Measurements from ENCODE around the gene CNIH1. TPM values are rescaled to one million over a fixed set of nuclear protein-coding genes. Genes with fewer than 3 reads are reported as not detected.
A peak's percentile ranks its signal among the peaks of the same experiment; 100 is the strongest.

CNIH1 gene
- total RNA-seq, 2 experiments from 2014 or later, result 55.9 TPM

DNA sequence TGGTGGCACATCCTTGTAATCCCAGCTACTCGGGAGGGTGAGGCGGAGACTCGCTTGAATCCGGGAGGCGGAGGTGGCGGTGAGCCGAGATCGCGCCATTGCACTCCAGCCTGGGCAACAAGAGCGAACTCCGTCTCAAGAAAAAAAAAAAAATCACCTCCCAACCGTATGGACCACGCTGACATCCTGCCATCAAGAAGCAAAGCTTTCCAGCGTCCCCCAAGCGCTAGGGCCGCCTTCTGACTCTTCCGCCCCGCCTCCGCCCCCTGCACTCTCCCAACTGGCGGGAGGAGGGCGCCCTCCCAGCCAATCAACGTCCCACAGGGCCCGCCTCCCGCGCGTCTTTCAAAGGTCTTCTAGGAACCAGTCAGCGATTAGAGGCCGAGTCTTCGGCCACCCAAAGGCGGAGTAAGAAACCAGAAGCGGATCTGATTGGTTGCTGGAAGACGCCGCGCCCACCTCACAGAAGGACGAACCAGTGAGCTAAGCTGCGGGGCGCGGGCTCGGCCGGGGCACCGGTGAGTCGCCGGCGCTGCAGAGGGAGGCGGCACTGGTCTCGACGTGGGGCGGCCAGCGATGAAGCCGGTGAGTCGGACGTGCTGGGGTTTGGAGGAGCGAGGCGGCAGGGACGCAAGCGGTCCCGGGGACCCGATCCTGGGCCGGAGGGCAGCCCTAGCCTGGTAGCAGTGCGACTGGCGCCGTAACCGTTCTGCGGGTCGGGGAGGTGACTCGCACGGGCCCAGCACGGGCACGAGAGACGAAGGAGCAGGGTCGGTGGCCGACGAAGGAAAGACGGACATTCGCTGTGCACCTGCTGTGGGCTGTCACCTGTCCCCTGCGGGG, 44.5 kb downstream of the CNIH1 start, which contains the start of gene CDKN3:
Gene CDKN3 (plus strand): TSS at position 515 of the 843 bp plus-strand sequence. CDS start 62 bp downstream, at position 577.
- Mint-ChIP-seq H3K9me3 (no peaks in the 10 kb centered on the region), H3K27ac (peak within 1 kb of the TSS; percentile 47), H3K27me3 (no peaks in the 10 kb centered on the region), H3K4me1 (ENCODE audit: low read depth) (peaks cover 17% of the 10 kb centered on the region), H3K4me3 (peak within 1 kb of the TSS; percentile 87), H3K36me3 (ENCODE audit: low read depth) (no peaks in the 10 kb centered on the region)
- H3K27ac ChIP-seq (ENCODE audit: low read depth in 1 of 2, low read length in 2 of 2), result no peak within 1 kb of the TSS
- ATAC-seq (ENCODE audit: poor library complexity) (peak; percentile 95), DNase-seq (peak; percentile 92 to 99 (median 96))
- intact Hi-C loops (cut with DNase I, micrococcal nuclease), result loop anchor here (1.0 to 10.0 kb wide), 8 partner anchors 44 to 876 kb away; partner anchors contain the start of genes CGRRF1 (in 2 of the 2), CNIH1 (in 1 of the 2), FBXO34 (in 1 of the 2) and MAPK1IP1L (in 1 of the 2)
- H3K27me3 ChIP-seq (ENCODE audit: control insufficient read depth in 1 of 2, insufficient read depth in 2 of 2, low read length in 2 of 2), result no peaks in the 10 kb centered on the region
- H3K4me3 ChIP-seq (ENCODE audit: low read length), result peak within 1 kb of the TSS; percentile 88
- H3K36me3 ChIP-seq (ENCODE audit: insufficient read depth, low read length), result no peaks in the 10 kb centered on the region
- no peaks in the 10 kb centered on the region for H3K9me3 ChIP-seq (ENCODE audit: control insufficient read depth in 1 of 2, insufficient read depth in 1 of 2, low read length in 2 of 2)
- TF ChIP-seq, protein P1, sequence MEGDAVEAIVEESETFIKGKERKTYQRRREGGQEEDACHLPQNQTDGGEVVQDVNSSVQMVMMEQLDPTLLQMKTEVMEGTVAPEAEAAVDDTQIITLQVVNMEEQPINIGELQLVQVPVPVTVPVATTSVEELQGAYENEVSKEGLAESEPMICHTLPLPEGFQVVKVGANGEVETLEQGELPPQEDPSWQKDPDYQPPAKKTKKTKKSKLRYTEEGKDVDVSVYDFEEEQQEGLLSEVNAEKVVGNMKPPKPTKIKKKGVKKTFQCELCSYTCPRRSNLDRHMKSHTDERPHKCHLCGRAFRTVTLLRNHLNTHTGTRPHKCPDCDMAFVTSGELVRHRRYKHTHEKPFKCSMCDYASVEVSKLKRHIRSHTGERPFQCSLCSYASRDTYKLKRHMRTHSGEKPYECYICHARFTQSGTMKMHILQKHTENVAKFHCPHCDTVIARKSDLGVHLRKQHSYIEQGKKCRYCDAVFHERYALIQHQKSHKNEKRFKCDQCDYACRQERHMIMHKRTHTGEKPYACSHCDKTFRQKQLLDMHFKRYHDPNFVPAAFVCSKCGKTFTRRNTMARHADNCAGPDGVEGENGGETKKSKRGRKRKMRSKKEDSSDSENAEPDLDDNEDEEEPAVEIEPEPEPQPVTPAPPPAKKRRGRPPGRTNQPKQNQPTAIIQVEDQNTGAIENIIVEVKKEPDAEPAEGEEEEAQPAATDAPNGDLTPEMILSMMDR (IDR thresholded peaks at IDR 0.05), result no peak
- POLR2A ChIA-PET, result interaction anchor here (1.0 to 1.4 kb wide), 10 partner anchors 9 to 675 kb away, joined by 3 to 6 read pairs (median 3); partner anchors contain the start of genes CGRRF1, CNIH1 and GMFB
- peaks cover 20% of the 10 kb centered on the region for H3K4me1 ChIP-seq (ENCODE audit: insufficient read depth, low read length)
- CTCF ChIA-PET, result interaction anchor here (0.7 to 1.7 kb wide), 9 partner anchors 8 to 377 kb away, joined by 3 to 7 read pairs (median 4); partner anchors contain the start of gene CGRRF1

- no peak overlapping the region for H3K27ac ChIP-seq (ENCODE audit: low read depth in 1 of 2, low read length in 2 of 2)
- H3K9me3 ChIP-seq (ENCODE audit: control insufficient read depth in 1 of 2, insufficient read depth in 1 of 2, low read length in 2 of 2), result no peaks in the 10 kb centered on the region
- H3K36me3 Mint-ChIP-seq (ENCODE audit: low read depth), result no peaks in the 10 kb centered on the region
- H3K9me3 Mint-ChIP-seq, result no peaks in the 10 kb centered on the region
- no peaks in the 10 kb centered on the region for H3K27me3 ChIP-seq (ENCODE audit: control insufficient read depth in 1 of 2, insufficient read depth in 2 of 2, low read length in 2 of 2)
- H3K36me3 ChIP-seq (ENCODE audit: insufficient read depth, low read length), result no peaks in the 10 kb centered on the region
- intact Hi-C loops (cut with DNase I, micrococcal nuclease), result loop anchor here (1.0 to 10.0 kb wide), 7 partner anchors 45 to 876 kb away; partner anchors contain the start of genes CGRRF1 (in 2 of the 2), CNIH1 (in 1 of the 2), FBXO34 (in 1 of the 2) and MAPK1IP1L (in 1 of the 2)
- H3K4me1 ChIP-seq (ENCODE audit: insufficient read depth, low read length), result peaks cover 20% of the 10 kb centered on the region
- ChIA-PET CTCF (interaction anchor here (1.0 to 1.7 kb wide), 5 partner anchors 27 to 378 kb away, joined by 3 to 6 read pairs (median 4); partner anchors contain the start of gene CGRRF1), POLR2A (interaction anchor here (1.0 to 1.2 kb wide), 4 partner anchors 8 to 48 kb away, joined by 3 to 4 read pairs (median 3); partner anchors contain the start of gene CNIH1)
- H3K4me3 ChIP-seq (ENCODE audit: low read length), result peak overlapping the region; percentile 88
- H3K27ac Mint-ChIP-seq, result no peak overlapping the region
- peaks cover 17% of the 10 kb centered on the region for H3K4me1 Mint-ChIP-seq (ENCODE audit: low read depth)
- ATAC-seq (ENCODE audit: poor library complexity) (no peak), DNase-seq (no peak)
- H3K4me3 Mint-ChIP-seq, result peak overlapping the region; percentile 87
- no peaks in the 10 kb centered on the region for H3K27me3 Mint-ChIP-seq
- TF ChIP-seq, protein P1 (IDR thresholded peaks at IDR 0.05), result no peak
Observed at GRCh38 chr14:54396183-54396492, 45.0 kb downstream of the CNIH1 start.

DNA sequence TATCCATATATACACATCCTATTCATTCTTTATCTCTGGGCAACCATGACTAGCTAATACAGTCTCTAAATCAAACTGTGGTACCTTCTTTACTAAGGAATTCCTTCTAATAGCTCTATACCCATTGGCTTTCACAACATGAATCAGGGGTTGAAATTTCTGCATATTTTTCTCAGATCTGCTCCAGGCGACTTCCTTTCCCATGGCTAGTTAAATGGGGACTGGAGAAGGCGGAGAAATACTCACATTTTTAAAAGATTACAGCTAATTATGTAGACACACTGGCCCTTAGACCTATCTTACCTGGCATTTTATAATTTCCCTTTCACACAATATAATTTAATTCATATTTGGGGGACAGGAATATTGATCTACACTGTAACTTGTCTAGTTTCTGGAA, 45.5 kb downstream of the CNIH1 start:
- Mint-ChIP-seq H3K4me1 (ENCODE audit: low read depth) (peaks cover 17% of the 10 kb centered on the region), H3K27ac (no peak overlapping the region), H3K4me3 (peak overlapping the region; percentile 54), H3K27me3 (no peaks in the 10 kb centered on the region), H3K36me3 (ENCODE audit: low read depth) (no peaks in the 10 kb centered on the region), H3K9me3 (no peaks in the 10 kb centered on the region)
- Histone ChIP-seq H3K4me3 (ENCODE audit: low read length) (no peak overlapping the region), H3K4me1 (ENCODE audit: insufficient read depth, low read length) (peaks cover 20% of the 10 kb centered on the region), H3K27ac (ENCODE audit: low read depth in 1 of 2, low read length in 2 of 2) (no peak overlapping the region), H3K9me3 (ENCODE audit: control insufficient read depth in 1 of 2, insufficient read depth in 1 of 2, low read length in 2 of 2) (no peaks in the 10 kb centered on the region), H3K36me3 (ENCODE audit: insufficient read depth, low read length) (no peaks in the 10 kb centered on the region), H3K27me3 (ENCODE audit: control insufficient read depth in 1 of 2, insufficient read depth in 2 of 2, low read length in 2 of 2) (no peaks in the 10 kb centered on the region)
- TF ChIP-seq, protein P1 (IDR thresholded peaks at IDR 0.05), result no peak
- CTCF ChIA-PET, result interaction anchor here (1.6 kb wide), 1 partner anchor 114 kb away, joined by 4 read pairs; the partner anchor contains the start of gene CGRRF1
- POLR2A ChIA-PET, result interaction anchor here (0.6 to 1.2 kb wide), 3 partner anchors 46 to 142 kb away, joined by 3 to 4 read pairs (median 3); partner anchors contain the start of gene CNIH1
- ATAC-seq (ENCODE audit: poor library complexity) (no peak), DNase-seq (no peak)
- intact Hi-C loops (cut with DNase I, micrococcal nuclease), result loop anchor here (1.0 to 10.0 kb wide), 7 partner anchors 46 to 877 kb away; partner anchors contain the start of genes CGRRF1 (in 2 of the 2), CNIH1 (in 1 of the 2), FBXO34 (in 1 of the 2) and MAPK1IP1L (in 1 of the 2)

Measured in CD4-positive, alpha-beta T cell (primary cell).